Adrenal gland (tissue), 5 donors: ENCODE measurements around the gene B4GALNT2.
A peak's percentile ranks its signal among the peaks of the same experiment; 100 is the strongest.

Experiments
- CTCF ChIP-seq, 6 experiments: fragments of 450-650 bp in 4 of 6; fragments of 200-600 bp in 2 of 6; sonication (generic) in 1 of 6; IDR thresholded peaks; 1 replicate in 5 of 6; 2 replicates in 1 of 6; pipeline versions ENCODE4 v1.5.1 to v1.8.0; 2016 to 2021; ENCODE audit warnings: antibody characterized with exemption in 6 of 6, mild to moderate bottlenecking in 2 of 6, moderate library complexity in 1 of 6
- POLR2A ChIP-seq, 2 donors: fragments of 450-650 bp; IDR thresholded peaks; one replicate each; pipeline ENCODE4 v1.6.1; 2017; ENCODE audit warnings: antibody characterized with exemption in 2 of 2, mild to moderate bottlenecking in 2 of 2, moderate library complexity in 1 of 2
- donor health status: DM: no; HTN: no; CAD: no.

DNA sequence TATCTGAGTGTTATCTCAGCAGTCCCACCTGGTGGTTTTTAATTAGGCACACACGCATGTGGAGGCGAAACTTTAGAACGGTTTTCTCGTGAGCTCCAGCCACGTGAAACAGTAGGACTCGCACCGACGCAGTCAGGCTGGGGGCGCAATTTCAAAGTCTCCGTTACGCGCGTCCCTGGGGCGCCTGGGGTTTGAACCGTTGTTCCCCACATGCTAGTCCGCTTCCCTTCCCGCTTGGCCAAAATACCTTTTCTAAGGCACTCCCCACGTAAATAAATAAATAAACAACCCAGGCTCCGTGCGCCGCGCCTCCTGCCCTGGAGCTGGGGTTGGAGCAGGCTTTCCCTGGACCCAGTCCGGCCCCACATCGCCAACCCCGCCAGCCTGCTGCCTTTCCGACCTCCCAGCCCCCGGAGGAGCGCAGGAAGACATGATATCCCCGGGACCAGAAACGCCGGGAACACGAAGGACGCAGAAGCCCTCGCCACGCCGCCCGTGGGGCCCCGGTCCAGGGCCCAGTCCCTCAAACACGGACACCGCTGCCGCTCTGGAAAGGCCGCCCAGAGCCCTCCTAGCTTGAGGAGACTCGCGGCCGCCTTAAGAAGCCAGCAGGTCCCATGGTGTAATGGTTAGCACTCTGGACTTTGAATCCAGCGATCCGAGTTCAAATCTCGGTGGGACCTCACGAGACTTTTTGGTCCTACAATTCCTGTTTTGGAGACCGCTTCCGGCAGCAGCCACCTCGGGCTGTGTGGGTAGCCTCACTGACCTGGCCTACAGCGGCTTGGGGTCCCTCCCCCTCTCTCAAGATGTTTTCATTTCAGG lies 59.6 kb downstream of the B4GALNT2 start:
- peak in 4 of 6 experiments; percentile 18 to 31 (median 28) for TF ChIP-seq CTCF (IDR thresholded peaks at IDR 0.05)
- peak; percentile 24 to 42 for TF ChIP-seq POLR2A (IDR thresholded peaks at IDR 0.05)
